HepG2 (cell line): Measurements from ENCODE around the gene PPCS. TPM values are rescaled to one million over a fixed set of nuclear protein-coding genes. Genes with fewer than 3 reads are reported as not detected.

ENCODE experiments used
- BRF2 ChIP-seq: sonication (generic); formaldehyde crosslinking; IDR thresholded peaks from 2 replicates; pipeline ENCODE4 v1.8.1; 2022; ENCODE audit warnings: mild to moderate bottlenecking, missing genetic modification reagents
- CEBPG ChIP-seq: IDR thresholded peaks from 2 replicates; pipeline ENCODE4 v1.6.1; 2016
- ELF3 ChIP-seq: IDR thresholded peaks from 2 replicates; pipeline ENCODE4 v1.6.1; 2016; ENCODE audit warnings: missing genetic modification reagents, missing compliant biosample characterization
- GATAD2A ChIP-seq: IDR thresholded peaks from 2 replicates; pipeline ENCODE4 v1.6.1; 2016
- HINFP ChIP-seq: sonication (generic); formaldehyde crosslinking; IDR thresholded peaks from 2 replicates; pipeline ENCODE4 v1.4.0; 2020; ENCODE audit warnings: low read depth, mild to moderate bottlenecking, missing genetic modification reagents
- HNF4A ChIP-seq: sonication (generic); formaldehyde crosslinking; IDR thresholded peaks from 2 replicates; pipeline ENCODE4 v1.4.0; 2020; ENCODE audit warnings: missing genetic modification reagents
- KDM6A ChIP-seq: IDR thresholded peaks from 2 replicates; pipeline ENCODE4 v1.6.1; 2016; ENCODE audit warnings: low read depth
- NCOR1 ChIP-seq: fragments of 200-600 bp; sonication (generic); IDR thresholded peaks from 2 replicates; pipeline ENCODE4 v1.7.0; 2017; ENCODE audit warnings: antibody characterized with exemption, low read length, borderline replicate concordance
- PHB2 ChIP-seq: fragments of 450-650 bp; IDR thresholded peaks from 2 replicates; pipeline ENCODE4 v1.6.1; 2018; ENCODE audit not compliant: partially characterized antibody
- RBFOX2 ChIP-seq: fragments of 200-400 bp; formaldehyde crosslinking; IDR thresholded peaks from 2 replicates; pipeline ENCODE4 v1.6.1; 2017; ENCODE audit warnings: low read depth, mild to moderate bottlenecking, low read length
- RORA ChIP-seq: sonication (generic); formaldehyde crosslinking; IDR thresholded peaks from 2 replicates; pipeline ENCODE4 v1.5.0; 2020; ENCODE audit warnings: mild to moderate bottlenecking, missing genetic modification reagents, moderate library complexity
- SIX4 ChIP-seq: sonication (generic); formaldehyde crosslinking; IDR thresholded peaks from 2 replicates; pipeline ENCODE4 v1.4.0; 2020; ENCODE audit warnings: missing genetic modification reagents
- TFE3 ChIP-seq: IDR thresholded peaks from 2 replicates; pipeline ENCODE4 v1.6.1; 2016
- THAP7 ChIP-seq: sonication (generic); formaldehyde crosslinking; IDR thresholded peaks from 2 replicates; pipeline ENCODE4 v1.8.1; 2023; ENCODE audit warnings: mild to moderate bottlenecking, missing genetic modification reagents
- THYN1 ChIP-seq: sonication (generic); formaldehyde crosslinking; IDR thresholded peaks from 2 replicates; pipeline ENCODE4 v1.8.1; 2023; ENCODE audit warnings: low read depth, mild to moderate bottlenecking, moderate library complexity, missing genetic modification reagents, borderline replicate concordance
- YY1 ChIP-seq: IDR thresholded peaks from 2 replicates; pipeline ENCODE4 v1.6.1; 2011; ENCODE audit warnings: low read length, low read depth, moderate library complexity, mild to moderate bottlenecking; ENCODE audit not compliant: insufficient read depth, insufficient replicate concordance
- ZFP36L2 ChIP-seq: sonication (generic); formaldehyde crosslinking; IDR thresholded peaks from 2 replicates; pipeline ENCODE4 v1.4.0; 2020; ENCODE audit warnings: missing genetic modification reagents
- ZFP41 ChIP-seq: sonication (generic); formaldehyde crosslinking; IDR thresholded peaks from 2 replicates; pipeline ENCODE4 v1.4.0; 2020; ENCODE audit warnings: mild to moderate bottlenecking, missing genetic modification reagents, borderline replicate concordance
- ZNF512B ChIP-seq: sonication (generic); formaldehyde crosslinking; IDR thresholded peaks from 2 replicates; pipeline ENCODE4 v1.5.1; 2020; ENCODE audit warnings: missing genetic modification reagents, mild to moderate bottlenecking, borderline replicate concordance
- ZNF543 ChIP-seq: sonication (generic); formaldehyde crosslinking; IDR thresholded peaks from 2 replicates; pipeline ENCODE4 v1.4.0; 2020; ENCODE audit warnings: mild to moderate bottlenecking, missing genetic modification reagents
- ZNF547 ChIP-seq: sonication (generic); formaldehyde crosslinking; IDR thresholded peaks from 2 replicates; pipeline ENCODE4 v1.5.1; 2020; ENCODE audit warnings: mild to moderate bottlenecking, missing genetic modification reagents
- ZNF556 ChIP-seq: sonication (generic); formaldehyde crosslinking; IDR thresholded peaks from 2 replicates; pipeline ENCODE4 v1.4.0; 2020; ENCODE audit warnings: mild to moderate bottlenecking, missing genetic modification reagents, borderline replicate concordance
- ZNF891 ChIP-seq: sonication (generic); formaldehyde crosslinking; IDR thresholded peaks from 2 replicates; pipeline ENCODE4 v1.5.0; 2020; ENCODE audit warnings: mild to moderate bottlenecking, missing genetic modification reagents
- polyA plus RNA-seq, 8 experiments: library from polyadenylated mRNA; depleted of rRNA in 3 of 8; stranded (reverse) in 7 of 8; unstranded in 1 of 8; fragments of >200 nt; fragmentation: Illumina TruSeq in 4 of 8; extraction: Trizol in 4 of 8; gene quantifications; 2 replicates each; pipeline versions ENCODE4 v1.2.1 to v1.2.3, GENCODE V29; 2011 to 2016; ENCODE audit warnings: low read depth in 4 of 8, missing spikeins in 1 of 8, mixed read lengths in 1 of 8; ENCODE audit not compliant: insufficient read depth in 1 of 8
- total RNA-seq, 5 experiments: library from RNA; depleted of rRNA; stranded (reverse); fragments of >200 nt; fragmentation: Illumina TruSeq; extraction: Trizol; gene quantifications; 2 replicates each; pipeline ENCODE4 v1.2.3, GENCODE V29; 2016; ENCODE audit warnings: low read depth in 1 of 5

The PPCS gene
- total and polyA plus RNA-seq, 2 of the 13 experiments (the other 11 are each of a cell fraction or from before 2014, with no cell fraction given) = 13.4 to 38.9 TPM

GRCh38 chr1:42456010-42456753 lies at the start of gene PPCS, which contains the start of gene ZMYND12 (continued):
- peak; percentile 81 for TF ChIP-seq ZNF543 (CRISPR knock-in tag)
- TF ChIP-seq ZNF556 (CRISPR knock-in tag) = no peak
- TF ChIP-seq RORA (CRISPR knock-in tag) = no peak
- TF ChIP-seq CEBPG = no peak; the same call in 1 of the 2 replicates
- peak; percentile 33; the same call in 1 of the 2 replicates for TF ChIP-seq HINFP (CRISPR knock-in tag)
- no peak for TF ChIP-seq GATAD2A
- peak; percentile 93 for TF ChIP-seq ELF3 (CRISPR knock-in tag)
- TF ChIP-seq RBFOX2 = peak; percentile 99
- no peak for TF ChIP-seq BRF2
- TF ChIP-seq ZFP41 = peak; percentile 55; the same call in 1 of the 2 replicates
- TF ChIP-seq YY1 = peak; percentile 84
- TF ChIP-seq PHB2 = no peak
- no peak for TF ChIP-seq ZNF512B (CRISPR knock-in tag)
- no peak for TF ChIP-seq ZFP36L2 (CRISPR knock-in tag)
- 0 out of 2 replicates have a peak, but pooled peaks have one; percentile 27 for TF ChIP-seq NCOR1
- no peak; the same call in 1 of the 2 replicates for TF ChIP-seq ZNF547 (CRISPR knock-in tag)
- TF ChIP-seq KDM6A (CRISPR knock-in tag) = no peak
- TF ChIP-seq TFE3 (CRISPR knock-in tag) = peak; percentile 47
- peak; percentile 41; the same call in 1 of the 2 replicates for TF ChIP-seq THAP7 (CRISPR knock-in tag)
- TF ChIP-seq HNF4A (CRISPR knock-in tag) = peak; percentile 4; the same call in 1 of the 2 replicates
- no peak; the same call in none of the 2 replicates for TF ChIP-seq ZNF891
- TF ChIP-seq SIX4 (CRISPR knock-in tag) = no peak
- no peak for TF ChIP-seq THYN1 (CRISPR knock-in tag)
